HEK293 (cell line): ENCODE data around the gene PIM3.

Experiments used
- CTCF ChIA-PET: fragments of 350-600 bp; formaldehyde crosslinking; extraction: SDS; loops from one replicate; lab custom pipeline; 2021; ENCODE audit warnings: antibody characterized with exemption; lab: Yijun Ruan, JAX
- POLR2A ChIA-PET: fragments of 300-600 bp; formaldehyde crosslinking; extraction: SDS; loops from one replicate; lab custom pipeline; 2020; ENCODE audit warnings: antibody characterized with exemption, inconsistent platforms; lab: Yijun Ruan, JAX
- H3K27ac ChIP-seq: fragments of 200-500 bp; sonication (Bioruptor generic); 2 replicates; pipeline ENCODE4 v1.5.1; 2014; ENCODE audit warnings: low read depth, low read length, control low read depth, inconsistent platforms; ENCODE audit errors: extremely low read depth
- H3K36me3 ChIP-seq, 2 experiments: fragments of 200-500 bp in 1 of 2; sonication (Bioruptor generic) in 1 of 2; 1 replicate in 1 of 2; 2 replicates in 1 of 2; pipeline ENCODE4 v1.5.1; 2014 to 2017; ENCODE audit warnings: inconsistent platforms in 2 of 2, low read length in 2 of 2; ENCODE audit not compliant: control insufficient read depth in 2 of 2, insufficient read depth in 1 of 2
- H3K4me1 ChIP-seq: fragments of 200-500 bp; sonication (Bioruptor generic); 2 replicates; pipeline ENCODE4 v1.5.1; 2014; ENCODE audit warnings: mild to moderate bottlenecking, low read length, inconsistent platforms; ENCODE audit not compliant: control insufficient read depth, insufficient read depth
- H3K4me3 ChIP-seq: 2 replicates; pipeline ENCODE4 v1.5.1; 2011; ENCODE audit warnings: low read depth, mild to moderate bottlenecking, control low read depth, low read length, moderate library complexity
- H3K9me3 ChIP-seq: fragments of 200-500 bp; sonication (Bioruptor generic); 2 replicates; pipeline ENCODE4 v1.5.1; 2014; ENCODE audit warnings: low read depth, low read length, inconsistent platforms; ENCODE audit not compliant: control insufficient read depth, insufficient read depth
- GLI4 ChIP-seq: fragments of 450-650 bp; formaldehyde crosslinking; IDR thresholded peaks from 2 replicates; pipeline ENCODE4 v1.5.1; 2016; ENCODE audit warnings: missing biosample characterization, missing genetic modification characterization
- KLF1 ChIP-seq: fragments of 450-650 bp; formaldehyde crosslinking; IDR thresholded peaks from 2 replicates; pipeline ENCODE4 v1.5.1; 2016; ENCODE audit warnings: missing biosample characterization, missing genetic modification characterization
- KLF8 ChIP-seq: fragments of 450-650 bp; formaldehyde crosslinking; IDR thresholded peaks from 2 replicates; pipeline ENCODE4 v1.5.1; 2016; ENCODE audit warnings: missing biosample characterization, missing genetic modification characterization
- RBAK ChIP-seq: fragments of 450-650 bp; formaldehyde crosslinking; IDR thresholded peaks from 2 replicates; pipeline ENCODE4 v1.5.1; 2016; ENCODE audit warnings: missing biosample characterization, missing genetic modification characterization
- SP3 ChIP-seq: fragments of 450-650 bp; formaldehyde crosslinking; IDR thresholded peaks from 2 replicates; pipeline ENCODE4 v1.5.1; 2016; ENCODE audit warnings: missing biosample characterization, missing genetic modification characterization
- SP7 ChIP-seq: fragments of 450-650 bp; formaldehyde crosslinking; IDR thresholded peaks from 2 replicates; pipeline ENCODE4 v1.5.1; 2016; ENCODE audit warnings: missing biosample characterization, missing genetic modification characterization
- YY2 ChIP-seq: fragments of 450-650 bp; formaldehyde crosslinking; IDR thresholded peaks from 2 replicates; pipeline ENCODE4 v1.5.1; 2016; ENCODE audit warnings: missing biosample characterization, missing genetic modification characterization
- ZBTB17 ChIP-seq: fragments of 450-650 bp; formaldehyde crosslinking; IDR thresholded peaks from 2 replicates; pipeline ENCODE4 v1.5.1; 2016; ENCODE audit warnings: missing biosample characterization, missing genetic modification characterization
- ZFP37 ChIP-seq: fragments of 450-650 bp; formaldehyde crosslinking; IDR thresholded peaks from 2 replicates; pipeline ENCODE4 v1.5.1; 2016; ENCODE audit warnings: missing biosample characterization, missing genetic modification characterization
- ZNF121 ChIP-seq: fragments of 450-650 bp; formaldehyde crosslinking; IDR thresholded peaks from 2 replicates; pipeline ENCODE4 v1.5.1; 2016; ENCODE audit warnings: missing biosample characterization, missing genetic modification characterization
- ZNF132 ChIP-seq: fragments of 450-650 bp; formaldehyde crosslinking; IDR thresholded peaks from 2 replicates; pipeline ENCODE4 v1.5.1; 2017; ENCODE audit warnings: missing biosample characterization, missing genetic modification characterization, borderline replicate concordance
- ZNF2 ChIP-seq: fragments of 450-650 bp; formaldehyde crosslinking; IDR thresholded peaks from 2 replicates; pipeline ENCODE4 v1.5.1; 2016; ENCODE audit warnings: missing biosample characterization, missing genetic modification characterization
- ZNF324 ChIP-seq: fragments of 450-650 bp; formaldehyde crosslinking; IDR thresholded peaks from 2 replicates; pipeline ENCODE4 v1.5.1; 2016; ENCODE audit warnings: missing biosample characterization, missing genetic modification characterization
- ZNF341 ChIP-seq: fragments of 450-650 bp; formaldehyde crosslinking; IDR thresholded peaks from 2 replicates; pipeline ENCODE4; 2016; ENCODE audit warnings: low read depth, missing biosample characterization, missing genetic modification characterization
- ZNF529 ChIP-seq: fragments of 450-650 bp; formaldehyde crosslinking; IDR thresholded peaks from 2 replicates; pipeline ENCODE4 v1.5.1; 2017; ENCODE audit warnings: missing genetic modification characterization, missing biosample characterization; ENCODE audit not compliant: insufficient replicate concordance
- ZNF571 ChIP-seq: fragments of 450-650 bp; formaldehyde crosslinking; IDR thresholded peaks from 2 replicates; pipeline ENCODE4 v1.5.0; 2017; ENCODE audit warnings: missing biosample characterization, missing genetic modification characterization
- ZNF610 ChIP-seq: fragments of 450-650 bp; formaldehyde crosslinking; IDR thresholded peaks from 2 replicates; pipeline ENCODE4 v1.5.1; 2016; ENCODE audit warnings: missing biosample characterization, missing genetic modification characterization, borderline replicate concordance
- ZNF623 ChIP-seq: fragments of 450-650 bp; formaldehyde crosslinking; IDR thresholded peaks from 2 replicates; pipeline ENCODE4 v1.5.1; 2016; ENCODE audit warnings: missing biosample characterization, missing genetic modification characterization
- ZNF777 ChIP-seq: fragments of 450-650 bp; formaldehyde crosslinking; IDR thresholded peaks from 2 replicates; pipeline ENCODE4 v1.5.1; 2017; ENCODE audit warnings: missing biosample characterization, missing genetic modification characterization, borderline replicate concordance
- ZSCAN23 ChIP-seq: fragments of 450-650 bp; formaldehyde crosslinking; IDR thresholded peaks from 2 replicates; pipeline ENCODE4 v1.5.1; 2016; ENCODE audit warnings: missing biosample characterization, missing genetic modification characterization
- TF ChIP-seq, protein P1 (sequence below): fragments of 450-650 bp; formaldehyde crosslinking; IDR thresholded peaks from 2 replicates; pipeline ENCODE4 v1.5.1; 2016; ENCODE audit warnings: missing biosample characterization, missing genetic modification characterization
- TF ChIP-seq, protein P2 (sequence below): fragments of 450-650 bp; formaldehyde crosslinking; IDR thresholded peaks from 2 replicates; pipeline ENCODE4 v1.5.1; 2016; ENCODE audit warnings: missing biosample characterization, missing genetic modification characterization
- TF ChIP-seq, protein P3 (sequence below): fragments of 450-650 bp; formaldehyde crosslinking; IDR thresholded peaks from 2 replicates; pipeline ENCODE4 v1.5.1; 2016; ENCODE audit warnings: missing biosample characterization, missing genetic modification characterization
- TF ChIP-seq, protein P4 (sequence below): fragments of 450-650 bp; formaldehyde crosslinking; IDR thresholded peaks from 2 replicates; pipeline ENCODE4 v1.5.0; 2017; ENCODE audit warnings: missing biosample characterization, missing genetic modification characterization, borderline replicate concordance
- TF ChIP-seq, protein P5 (sequence below): fragments of 450-650 bp; formaldehyde crosslinking; IDR thresholded peaks from 2 replicates; pipeline ENCODE4 v1.5.1; 2016; ENCODE audit warnings: missing biosample characterization, missing genetic modification characterization

Gene PIM3

DNA sequence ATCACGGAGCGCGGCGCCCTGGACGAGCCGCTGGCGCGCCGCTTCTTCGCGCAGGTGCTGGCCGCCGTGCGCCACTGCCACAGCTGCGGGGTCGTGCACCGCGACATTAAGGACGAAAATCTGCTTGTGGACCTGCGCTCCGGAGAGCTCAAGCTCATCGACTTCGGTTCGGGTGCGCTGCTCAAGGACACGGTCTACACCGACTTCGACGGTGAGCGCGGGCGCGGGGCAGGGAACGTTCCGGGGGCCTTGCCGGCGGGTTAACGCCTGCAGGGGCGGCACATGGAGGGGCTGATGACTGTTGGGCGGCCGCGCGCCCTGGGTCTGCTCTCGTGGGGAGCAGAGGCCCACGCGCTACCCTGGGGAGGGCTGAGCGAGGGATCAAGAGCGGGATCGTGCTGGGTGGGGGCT lies 1.0 kb downstream of the PIM3 start (continued):
- TF ChIP-seq ZNF121 (0 out of 2 replicates have a peak, but pooled peaks have one; percentile 22), KLF1 (tag by site-specific recombination) (peak; percentile 56; the same call in 1 of the 2 replicates), ZFP37 (tag by site-specific recombination) (0 out of 2 replicates have a peak, but pooled peaks have one; percentile 39), ZNF777 (peak; percentile 69; the same call in 1 of the 2 replicates), ZNF2 (peak; percentile 48; the same call in 1 of the 2 replicates), ZNF324 (no peak), RBAK (tag by site-specific recombination) (no peak), SP7 (tag by site-specific recombination) (peak; percentile 66), ZBTB17 (tag by site-specific recombination) (0 out of 2 replicates have a peak, but pooled peaks have one; percentile 13), GLI4 (tag by site-specific recombination) (0 out of 2 replicates have a peak, but pooled peaks have one; percentile 13), YY2 (tag by site-specific recombination) (0 out of 2 replicates have a peak, but pooled peaks have one; percentile 50)
- TF ChIP-seq, protein P1, sequence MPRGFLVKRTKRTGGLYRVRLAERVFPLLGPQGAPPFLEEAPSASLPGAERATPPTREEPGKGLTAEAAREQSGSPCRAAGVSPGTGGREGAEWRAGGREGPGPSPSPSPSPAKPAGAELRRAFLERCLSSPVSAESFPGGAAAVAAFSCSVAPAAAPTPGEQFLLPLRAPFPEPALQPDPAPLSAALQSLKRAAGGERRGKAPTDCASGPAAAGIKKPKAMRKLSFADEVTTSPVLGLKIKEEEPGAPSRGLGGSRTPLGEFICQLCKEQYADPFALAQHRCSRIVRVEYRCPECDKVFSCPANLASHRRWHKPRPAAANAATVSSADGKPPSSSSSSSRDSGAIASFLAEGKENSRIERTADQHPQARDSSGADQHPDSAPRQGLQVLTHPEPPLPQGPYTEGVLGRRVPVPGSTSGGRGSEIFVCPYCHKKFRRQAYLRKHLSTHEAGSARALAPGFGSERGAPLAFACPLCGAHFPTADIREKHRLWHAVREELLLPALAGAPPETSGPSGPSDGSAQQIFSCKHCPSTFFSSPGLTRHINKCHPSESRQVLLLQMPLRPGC (tag by site-specific recombination), result peak; percentile 46; the same call in 1 of the 2 replicates
- TF ChIP-seq, protein P2, sequence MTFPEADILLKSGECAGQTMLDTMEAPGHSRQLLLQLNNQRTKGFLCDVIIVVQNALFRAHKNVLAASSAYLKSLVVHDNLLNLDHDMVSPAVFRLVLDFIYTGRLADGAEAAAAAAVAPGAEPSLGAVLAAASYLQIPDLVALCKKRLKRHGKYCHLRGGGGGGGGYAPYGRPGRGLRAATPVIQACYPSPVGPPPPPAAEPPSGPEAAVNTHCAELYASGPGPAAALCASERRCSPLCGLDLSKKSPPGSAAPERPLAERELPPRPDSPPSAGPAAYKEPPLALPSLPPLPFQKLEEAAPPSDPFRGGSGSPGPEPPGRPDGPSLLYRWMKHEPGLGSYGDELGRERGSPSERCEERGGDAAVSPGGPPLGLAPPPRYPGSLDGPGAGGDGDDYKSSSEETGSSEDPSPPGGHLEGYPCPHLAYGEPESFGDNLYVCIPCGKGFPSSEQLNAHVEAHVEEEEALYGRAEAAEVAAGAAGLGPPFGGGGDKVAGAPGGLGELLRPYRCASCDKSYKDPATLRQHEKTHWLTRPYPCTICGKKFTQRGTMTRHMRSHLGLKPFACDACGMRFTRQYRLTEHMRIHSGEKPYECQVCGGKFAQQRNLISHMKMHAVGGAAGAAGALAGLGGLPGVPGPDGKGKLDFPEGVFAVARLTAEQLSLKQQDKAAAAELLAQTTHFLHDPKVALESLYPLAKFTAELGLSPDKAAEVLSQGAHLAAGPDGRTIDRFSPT (tag by site-specific recombination), result peak; percentile 42; the same call in 1 of the 2 replicates

DNA sequence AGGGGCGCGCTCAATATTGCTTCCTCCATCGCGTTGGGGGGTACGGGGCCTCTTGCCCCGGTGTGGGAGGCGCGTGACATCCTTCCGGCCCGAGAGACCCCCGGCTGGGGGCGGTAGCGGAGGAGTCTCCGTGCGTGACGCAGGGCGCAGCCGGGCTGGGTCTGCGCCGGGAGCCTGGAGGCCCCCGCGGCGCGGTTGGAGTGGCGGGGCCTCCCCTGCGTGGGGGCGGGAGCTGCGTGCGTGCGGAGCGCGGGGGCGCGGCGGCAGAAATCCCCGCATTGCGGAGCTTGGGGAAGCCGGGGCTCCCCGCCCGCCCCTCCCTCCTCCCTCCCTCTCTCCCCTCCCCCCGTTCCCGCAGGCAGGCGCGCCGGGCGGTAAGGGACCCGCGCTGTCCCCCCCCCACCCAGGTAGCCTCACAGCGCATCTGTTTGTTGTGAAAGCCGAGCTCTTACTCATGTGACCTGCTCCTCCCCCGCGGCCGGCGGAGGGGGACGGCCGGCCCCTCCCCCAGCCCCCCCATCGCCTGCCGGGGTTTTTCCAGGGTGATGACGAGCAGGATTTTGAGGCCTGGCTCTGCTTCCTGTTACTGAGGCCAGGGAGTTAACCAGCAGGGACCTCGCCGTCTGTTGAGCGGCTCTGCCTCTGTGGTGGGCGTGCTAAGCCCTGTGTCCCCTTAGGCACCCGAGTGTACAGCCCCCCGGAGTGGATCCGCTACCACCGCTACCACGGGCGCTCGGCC lies 1.6 kb downstream of the PIM3 start:
- H3K4me1 ChIP-seq, result peaks cover 12% of the 10 kb centered on the region
- H3K4me3 ChIP-seq, result peak overlapping the region; percentile 83
- ChIA-PET POLR2A (interaction anchor here (0.5 to 3.3 kb wide), 17 partner anchors 8 to 550 kb away, joined by 3 to 26 read pairs (median 3); partner anchors contain the start of genes HDAC10 and PLXNB2), CTCF (interaction anchor here (1.1 kb wide), 1 partner anchor 68 kb away, joined by 4 read pairs; no protein-coding TSS in a partner anchor)
- H3K36me3 ChIP-seq, result peaks cover 10 to 39% of the 10 kb centered on the region in 2 experiments
- H3K27ac ChIP-seq, result peak overlapping the region; percentile 99
- H3K9me3 ChIP-seq, result no peaks in the 10 kb centered on the region
- TF ChIP-seq, protein P3, sequence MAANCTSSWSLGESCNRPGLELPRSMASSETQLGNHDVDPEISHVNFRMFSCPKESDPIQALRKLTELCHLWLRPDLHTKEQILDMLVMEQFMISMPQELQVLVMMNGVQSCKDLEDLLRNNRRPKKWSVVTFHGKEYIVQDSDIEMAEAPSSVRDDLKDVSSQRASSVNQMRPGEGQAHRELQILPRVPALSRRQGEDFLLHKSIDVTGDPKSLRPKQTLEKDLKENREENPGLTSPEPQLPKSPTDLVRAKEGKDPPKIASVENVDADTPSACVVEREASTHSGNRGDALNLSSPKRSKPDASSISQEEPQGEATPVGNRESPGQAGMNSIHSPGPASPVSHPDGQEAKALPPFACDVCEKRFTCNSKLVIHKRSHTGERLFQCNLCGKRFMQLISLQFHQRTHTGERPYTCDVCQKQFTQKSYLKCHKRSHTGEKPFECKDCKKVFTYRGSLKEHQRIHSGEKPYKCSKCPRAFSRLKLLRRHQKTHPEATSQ (tag by site-specific recombination), result 0 out of 2 replicates have a peak, but pooled peaks have one; percentile 6
- no peak for TF ChIP-seq ZNF529 (tag by site-specific recombination)
- TF ChIP-seq, protein P1 (tag by site-specific recombination), result peak; percentile 50; the same call in 1 of the 2 replicates
- TF ChIP-seq, protein P4, sequence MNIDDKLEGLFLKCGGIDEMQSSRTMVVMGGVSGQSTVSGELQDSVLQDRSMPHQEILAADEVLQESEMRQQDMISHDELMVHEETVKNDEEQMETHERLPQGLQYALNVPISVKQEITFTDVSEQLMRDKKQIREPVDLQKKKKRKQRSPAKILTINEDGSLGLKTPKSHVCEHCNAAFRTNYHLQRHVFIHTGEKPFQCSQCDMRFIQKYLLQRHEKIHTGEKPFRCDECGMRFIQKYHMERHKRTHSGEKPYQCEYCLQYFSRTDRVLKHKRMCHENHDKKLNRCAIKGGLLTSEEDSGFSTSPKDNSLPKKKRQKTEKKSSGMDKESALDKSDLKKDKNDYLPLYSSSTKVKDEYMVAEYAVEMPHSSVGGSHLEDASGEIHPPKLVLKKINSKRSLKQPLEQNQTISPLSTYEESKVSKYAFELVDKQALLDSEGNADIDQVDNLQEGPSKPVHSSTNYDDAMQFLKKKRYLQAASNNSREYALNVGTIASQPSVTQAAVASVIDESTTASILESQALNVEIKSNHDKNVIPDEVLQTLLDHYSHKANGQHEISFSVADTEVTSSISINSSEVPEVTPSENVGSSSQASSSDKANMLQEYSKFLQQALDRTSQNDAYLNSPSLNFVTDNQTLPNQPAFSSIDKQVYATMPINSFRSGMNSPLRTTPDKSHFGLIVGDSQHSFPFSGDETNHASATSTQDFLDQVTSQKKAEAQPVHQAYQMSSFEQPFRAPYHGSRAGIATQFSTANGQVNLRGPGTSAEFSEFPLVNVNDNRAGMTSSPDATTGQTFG (tag by site-specific recombination), result no peak
- TF ChIP-seq, protein P5, sequence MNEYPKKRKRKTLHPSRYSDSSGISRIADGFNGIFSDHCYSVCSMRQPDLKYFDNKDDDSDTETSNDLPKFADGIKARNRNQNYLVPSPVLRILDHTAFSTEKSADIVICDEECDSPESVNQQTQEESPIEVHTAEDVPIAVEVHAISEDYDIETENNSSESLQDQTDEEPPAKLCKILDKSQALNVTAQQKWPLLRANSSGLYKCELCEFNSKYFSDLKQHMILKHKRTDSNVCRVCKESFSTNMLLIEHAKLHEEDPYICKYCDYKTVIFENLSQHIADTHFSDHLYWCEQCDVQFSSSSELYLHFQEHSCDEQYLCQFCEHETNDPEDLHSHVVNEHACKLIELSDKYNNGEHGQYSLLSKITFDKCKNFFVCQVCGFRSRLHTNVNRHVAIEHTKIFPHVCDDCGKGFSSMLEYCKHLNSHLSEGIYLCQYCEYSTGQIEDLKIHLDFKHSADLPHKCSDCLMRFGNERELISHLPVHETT, result no peak
- TF ChIP-seq ZSCAN23, result 0 out of 2 replicates have a peak, but pooled peaks have one; percentile 27
- TF ChIP-seq KLF8 (tag by site-specific recombination), result peak; percentile 77
- TF ChIP-seq ZNF623 (tag by site-specific recombination), result no peak
- peak; percentile 52; the same call in 1 of the 2 replicates for TF ChIP-seq ZNF610 (tag by site-specific recombination)
- no peak for TF ChIP-seq ZNF571
- peak; percentile 66 for TF ChIP-seq SP3 (tag by site-specific recombination)
- peak; percentile 82 for TF ChIP-seq ZNF341 (tag by site-specific recombination)
- TF ChIP-seq ZNF132 (tag by site-specific recombination), result no peak
